GM21723 (cell line): Measurements from ENCODE around the gene VEGFB.
"Not testable (repeated sequence)": the region's sequence is repeated elsewhere in the genome, so short reads cannot be mapped to it uniquely, and the experiment has no call there.

ENCODE experiments used
- ATAC-seq: cut with Tn5 transposase; IDR thresholded peaks from one replicate; pipeline ENCODE4 v1.9.1; 2021; ENCODE audit warnings: mild to moderate bottlenecking, moderate library complexity; ENCODE audit not compliant: unreplicated experiment

VEGFB gene

GRCh38 chr11:64245797-64246620 lies 11.6 kb downstream of the VEGFB start:
- no peak for ATAC-seq

GRCh38 chr11:64246621-64246870 lies 12.2 kb downstream of the VEGFB start:
- ATAC-seq = not testable (repeated sequence)

- ATAC-seq = no peak
These were observed 12.7 kb downstream of the VEGFB start, which contains the start of gene PPP1R14B for GRCh38 chr11:64246871-64247728. PPP1R14B (minus strand) TSS chr11:64246943; CDS start chr11:64246673, 270 bp downstream.

- ATAC-seq = no peak
These were observed 13.5 kb downstream of the VEGFB start for GRCh38 chr11:64247729-64248531.

- ATAC-seq = no peak
These were observed 14.2 kb downstream of the VEGFB start for GRCh38 chr11:64248578-64248977.

GRCh38 chr11:64249038-64249437 lies 14.7 kb downstream of the VEGFB start:
- ATAC-seq = no peak

GRCh38 chr11:64249563-64250414 lies 15.4 kb downstream of the VEGFB start:
- no peak for ATAC-seq

- no peak for ATAC-seq
These were observed 16.1 kb downstream of the VEGFB start for GRCh38 chr11:64250415-64251015.

- ATAC-seq = no peak
These were observed 16.8 kb downstream of the VEGFB start, which contains the start of gene PLCB3 for GRCh38 chr11:64251016-64251752. PLCB3 (plus strand) TSS chr11:64251530; CDS start chr11:64251650, 120 bp downstream.

GRCh38 chr11:64251753-64252002 lies 17.3 kb downstream of the VEGFB start:
- no peak for ATAC-seq

- no peak for ATAC-seq
These were observed 17.9 kb downstream of the VEGFB start for GRCh38 chr11:64252003-64252872.

- no peak for ATAC-seq
These were observed 18.7 kb downstream of the VEGFB start for GRCh38 chr11:64253043-64253442.

GRCh38 chr11:64253481-64253880 lies 19.1 kb downstream of the VEGFB start:
- no peak for ATAC-seq

- no peak for ATAC-seq
These were observed 19.9 kb downstream of the VEGFB start for GRCh38 chr11:64254326-64254725.

- ATAC-seq = no peak
These were observed 21.0 kb downstream of the VEGFB start for GRCh38 chr11:64255135-64256128.

- no peak for ATAC-seq
These were observed 21.9 kb downstream of the VEGFB start for GRCh38 chr11:64256300-64256699.

GRCh38 chr11:64258356-64258755 lies 24.0 kb downstream of the VEGFB start:
- no peak for ATAC-seq
